Stomach (tissue), 9 donors: ENCODE results near the gene ANO1. TPM values are rescaled to one million over a fixed set of nuclear protein-coding genes. Genes with fewer than 3 reads are reported as not detected.

Source experiments
- DNase-seq, 2 donors: peaks; one replicate each; pipeline versions ENCODE4 v3.0.0 to v3.0.0-alpha.2; 2013 to 2019
- H3K27ac ChIP-seq, 5 donors: fragments of 200-600 bp in 4 of 5; sonication (generic) in 4 of 5; one replicate each; pipeline ENCODE4 v1.5.1; 2013 to 2019; ENCODE audit warnings: mild to moderate bottlenecking in 1 of 5, moderate library complexity in 1 of 5
- H3K27me3 ChIP-seq, 3 donors: fragments of 200-600 bp; sonication (generic); one replicate each; pipeline ENCODE4 v1.5.1; 2017 to 2019; ENCODE audit warnings: mixed run types in 1 of 3
- H3K36me3 ChIP-seq, 4 donors: fragments of 200-600 bp; sonication (generic); 1 replicate in 3 of 4; 2 replicates in 1 of 4; pipeline ENCODE4 v1.5.1; 2016 to 2019
- H3K4me1 ChIP-seq, 4 donors: fragments of 200-600 bp; sonication (generic); one replicate each; pipeline ENCODE4 v1.5.1; 2016 to 2019
- H3K4me3 ChIP-seq, 4 donors: fragments of 200-600 bp; sonication (generic) in 3 of 4; one replicate each; pipeline ENCODE4 v1.5.1; 2016 to 2019; ENCODE audit warnings: mild to moderate bottlenecking in 1 of 4
- H3K9me3 ChIP-seq, 4 donors: fragments of 200-600 bp; sonication (generic); one replicate each; pipeline ENCODE4 v1.5.1; 2016 to 2019
- CTCF ChIP-seq, 7 experiments: fragments of 450-650 bp in 4 of 7; fragments of 200-600 bp in 3 of 7; sonication (generic) in 3 of 7; IDR thresholded peaks; one replicate each; pipeline ENCODE4 v1.5.1; 2016 to 2019; ENCODE audit warnings: antibody characterized with exemption in 7 of 7, control low read depth in 2 of 7, mild to moderate bottlenecking in 1 of 7
- EP300 ChIP-seq: sonication (generic); formaldehyde crosslinking; IDR thresholded peaks from one replicate; pipeline ENCODE4 v1.6.1; 2017; ENCODE audit warnings: antibody characterized with exemption
- POLR2A ChIP-seq, 4 donors: fragments of 450-650 bp; IDR thresholded peaks; one replicate each; pipeline ENCODE4 v1.6.1; 2016; ENCODE audit warnings: antibody characterized with exemption in 4 of 4, control low read depth in 2 of 4, mild to moderate bottlenecking in 1 of 4, moderate library complexity in 1 of 4
- POLR2AphosphoS5 ChIP-seq, 3 donors: sonication (generic); formaldehyde crosslinking; IDR thresholded peaks; one replicate each; pipeline ENCODE4 v1.6.1; 2016; ENCODE audit warnings: antibody characterized with exemption in 3 of 3
- WGBS, 5 donors: extraction: QIAGEN DNeasy Blood & Tissue Kit in 3 of 5; methylation state at CpG; one replicate each; pipeline versions ENCODE4 v1.1.5 to v1.1.7; 2013 to 2018; 5-methylcytosine and 5-hydroxymethylcytosine counted together
- intact Hi-C: fragments of 100-400 bp; cut with DNase I; formaldehyde crosslinking; loops from one replicate; pipeline ENCODE4 v1.15.1; 2023; ENCODE audit warnings: low total_unique reads
- polyA plus RNA-seq, 3 donors: library from polyadenylated mRNA; stranded (reverse); fragments of 200-250 nt; gene quantifications; one replicate each; pipeline ENCODE4 v1.2.3, GENCODE V29; 2013
- total RNA-seq, 5 donors: library from RNA; depleted of rRNA; stranded (reverse); fragments of >200 nt; gene quantifications; one replicate each; pipeline versions ENCODE4 v1.1.0 to v1.2.3, GENCODE V29; 2014 to 2016
- donor health status: healthy with polysubstance abuse.
- donor health status: Bipolar disorder and iron deficiency.
- donor health status: healthy.

Gene ANO1
- total and polyA plus RNA-seq, 8 donors: 1.8 to 69.6 (median 12.9) TPM

- Histone ChIP-seq H3K4me1 (peaks cover 1 to 18% (median 6%) of the 10 kb centered on the region in 4 donors), H3K36me3 (peaks cover 0 to 27% (median 0%) of the 10 kb centered on the region in 4 donors), H3K4me3 (no peak overlapping the region), H3K27me3 (no peaks in the 10 kb centered on the region), H3K27ac (no peak overlapping the region), H3K9me3 (no peaks in the 10 kb centered on the region)
- no peak for DNase-seq
- intact Hi-C loops: no loop called here
- TF ChIP-seq POLR2A (IDR thresholded peaks at IDR 0.05): no peak
- 74 to 79% (median 78%) methylated on average over 14 to 16 of the region's 16 CpGs for whole genome bisulfite sequencing, 5 donors
Measured at GRCh38 chr11:70133771-70134335, 55.7 kb downstream of the ANO1 start.

- intact Hi-C loops: no loop called here
- H3K27me3 ChIP-seq: no peaks in the 10 kb centered on the region
- no peak for DNase-seq
- no peaks in the 10 kb centered on the region for H3K9me3 ChIP-seq
- peak overlapping the region in 1 of 4 donors; percentile 25 for H3K4me3 ChIP-seq
- H3K27ac ChIP-seq: peak overlapping the region in 1 of 5 donors; percentile 71
- TF ChIP-seq POLR2A (IDR thresholded peaks at IDR 0.05) (no peak), CTCF (IDR thresholded peaks at IDR 0.05) (no peak), POLR2AphosphoS5 (IDR thresholded peaks at IDR 0.05) (no peak), EP300 (no peak)
- peaks cover 0 to 27% (median 0%) of the 10 kb centered on the region in 4 donors for H3K36me3 ChIP-seq
- 80 to 94% (median 88%) methylated on average over 14 of the region's 14 CpGs for WGBS, 5 donors
- peaks cover 0 to 17% (median 6%) of the 10 kb centered on the region in 4 donors for H3K4me1 ChIP-seq
Measured at GRCh38 chr11:70134490-70134889, 56.4 kb downstream of the ANO1 start.

- 44 to 68% (median 48%) methylated on average over 8 of the region's 8 CpGs for WGBS, 5 donors
- Histone ChIP-seq H3K27me3 (no peaks in the 10 kb centered on the region), H3K9me3 (no peaks in the 10 kb centered on the region), H3K36me3 (peaks cover 0 to 27% (median 0%) of the 10 kb centered on the region in 4 donors), H3K27ac (peak overlapping the region; percentile 16 to 72 (median 53)), H3K4me1 (peaks cover 0 to 17% (median 6%) of the 10 kb centered on the region in 4 donors), H3K4me3 (peak overlapping the region in 3 of 4 donors; percentile 7 to 25 (median 11))
- DNase-seq: no peak
- TF ChIP-seq CTCF (IDR thresholded peaks at IDR 0.05): no peak
- TF ChIP-seq EP300: no peak
- intact Hi-C loops: no loop called here
Measured at GRCh38 chr11:70135142-70135541, 57.0 kb downstream of the ANO1 start.

GRCh38 chr11:70135625-70136059, 57.5 kb downstream of the ANO1 start:
- Histone ChIP-seq H3K27ac (peak overlapping the region; percentile 16 to 72 (median 53)), H3K36me3 (peaks cover 0 to 27% (median 0%) of the 10 kb centered on the region in 4 donors), H3K27me3 (no peaks in the 10 kb centered on the region), H3K4me3 (peak overlapping the region in 3 of 4 donors; percentile 7 to 25 (median 11)), H3K9me3 (no peaks in the 10 kb centered on the region), H3K4me1 (peaks cover 0 to 21% (median 7%) of the 10 kb centered on the region in 4 donors)
- WGBS, 5 donors: 18 to 57% (median 30%) methylated on average over 11 to 15 of the region's 15 CpGs
- DNase-seq: peak; percentile 66 to 74
- TF ChIP-seq POLR2AphosphoS5 (IDR thresholded peaks at IDR 0.05) (peak in 1 of 3 donors; percentile 53), EP300 (no peak)
- intact Hi-C loops: no loop called here

GRCh38 chr11:70137383-70137782, 59.3 kb downstream of the ANO1 start:
- TF ChIP-seq CTCF (IDR thresholded peaks at IDR 0.05): no peak
- no peak for TF ChIP-seq POLR2A (IDR thresholded peaks at IDR 0.05)
- no peak for TF ChIP-seq POLR2AphosphoS5 (IDR thresholded peaks at IDR 0.05)
- TF ChIP-seq EP300: no peak
- no peak overlapping the region for H3K4me3 ChIP-seq
- H3K36me3 ChIP-seq: peaks cover 0 to 20% (median 0%) of the 10 kb centered on the region in 4 donors
- H3K9me3 ChIP-seq: no peaks in the 10 kb centered on the region
- WGBS, 5 donors: 86 to 98% (median 92%) methylated on average over 7 to 12 of the region's 12 CpGs
- intact Hi-C loops: no loop called here
- H3K4me1 ChIP-seq: peaks cover 0 to 39% (median 22%) of the 10 kb centered on the region in 4 donors
- no peak for DNase-seq
- peaks cover 0 to 16% (median 0%) of the 10 kb centered on the region in 3 donors for H3K27me3 ChIP-seq
- H3K27ac ChIP-seq: no peak overlapping the region
